K562 (cell line): ENCODE results near the gene MYLIP. TPM values are rescaled to one million over a fixed set of nuclear protein-coding genes. Genes with fewer than 3 reads are reported as not detected.

Experiments
- CC2D1A ChIP-seq: fragments of 450-650 bp; IDR thresholded peaks from 2 replicates; pipeline ENCODE4 v1.6.1; 2017; ENCODE audit warnings: mild to moderate bottlenecking
- EGR1 ChIP-seq: fragments of 450-650 bp; conservative IDR thresholded peaks from 2 replicates; pipeline ENCODE4 v1.6.1; 2017; ENCODE audit warnings: mild to moderate bottlenecking
- ETS2 ChIP-seq: IDR thresholded peaks from 2 replicates; pipeline ENCODE4 v1.6.1; 2016; ENCODE audit warnings: borderline replicate concordance, missing genetic modification characterization, mild to moderate bottlenecking, moderate library complexity, missing compliant biosample characterization; ENCODE audit not compliant: poor library complexity, severe bottlenecking
- FOSL1 ChIP-seq: fragments of 200-800 bp; sonication (Bioruptor generic); conservative IDR thresholded peaks from 2 replicates; pipeline ENCODE4 v1.6.1; 2016; ENCODE audit warnings: missing genetic modification characterization, missing compliant biosample characterization
- GTF2A2 ChIP-seq: IDR thresholded peaks from 2 replicates; pipeline ENCODE4 v1.6.1; 2016; ENCODE audit warnings: mild to moderate bottlenecking, missing genetic modification characterization, missing compliant biosample characterization
- HMGN3 ChIP-seq: IDR thresholded peaks from 2 replicates; pipeline ENCODE4 v1.6.1; 2011; ENCODE audit warnings: borderline replicate concordance, low read depth, mild to moderate bottlenecking, mixed read lengths, low read length; ENCODE audit not compliant: insufficient read length; ENCODE audit errors: extremely low read depth
- MEF2A ChIP-seq: IDR thresholded peaks from 2 replicates; pipeline ENCODE4 v1.6.1; 2011; ENCODE audit warnings: low read depth, mild to moderate bottlenecking, low read length, moderate library complexity; ENCODE audit not compliant: control insufficient read depth
- MEF2D ChIP-seq: conservative IDR thresholded peaks from 2 replicates; pipeline ENCODE4 v1.6.1; 2016; ENCODE audit warnings: low read depth, missing genetic modification characterization, missing compliant biosample characterization
- MTA3 ChIP-seq: fragments of 450-650 bp; formaldehyde crosslinking; IDR thresholded peaks from 2 replicates; pipeline ENCODE4 v1.6.1; 2017; ENCODE audit warnings: mild to moderate bottlenecking, borderline replicate concordance
- MYC ChIP-seq, 2 experiments: fragments of 250-450 bp in 1 of 2; sonication (Bioruptor Pico) in 1 of 2; IDR thresholded peaks; 2 replicates each; pipeline versions ENCODE4 v1.5.1 to v1.6.1; 2012 to 2021; ENCODE audit warnings: low read depth in 2 of 2, borderline replicate concordance in 1 of 2, improper control_type of control experiment in 1 of 2, low read length in 1 of 2, mild to moderate bottlenecking in 1 of 2, moderate library complexity in 1 of 2
- NFIC ChIP-seq: fragments of 450-650 bp; IDR thresholded peaks from 2 replicates; pipeline ENCODE4 v1.6.1; 2017; ENCODE audit warnings: mild to moderate bottlenecking, inconsistent platforms
- SREBF1 ChIP-seq: fragments of 150-350 bp; IDR thresholded peaks from 2 replicates; pipeline ENCODE4 v1.6.1; 2014; ENCODE audit warnings: antibody characterized with exemption, low read depth, low read length, borderline replicate concordance
- TAF15 ChIP-seq: fragments of 200-400 bp; formaldehyde crosslinking; IDR thresholded peaks from 2 replicates; pipeline ENCODE4 v1.6.1; 2017; ENCODE audit warnings: mild to moderate bottlenecking, low read depth, low read length, moderate library complexity
- TGIF2 ChIP-seq: sonication (generic); formaldehyde crosslinking; IDR thresholded peaks from 2 replicates; pipeline ENCODE4 v1.8.1; 2022; ENCODE audit warnings: mild to moderate bottlenecking, missing genetic modification reagents, moderate library complexity
- ZNF507 ChIP-seq: conservative IDR thresholded peaks from 2 replicates; pipeline ENCODE4 v1.6.1; 2017; ENCODE audit warnings: missing genetic modification characterization, missing compliant biosample characterization
- polyA plus RNA-seq, 8 experiments: library from polyadenylated mRNA; depleted of rRNA in 4 of 8; stranded (reverse) in 5 of 8; unstranded in 3 of 8; fragments of >200 nt; fragmentation: Nextera tagmentation in 2 of 8; fragmentation: Illumina TruSeq in 1 of 8; extraction: Ambion mirVana in 2 of 8; extraction: Trizol in 1 of 8; gene quantifications; 2 replicates each; pipeline versions ENCODE4 v1.2.1 to v1.2.3, GENCODE V29; 2011 to 2014; ENCODE audit warnings: inconsistent platforms in 1 of 8, missing spikeins in 1 of 8
- total RNA-seq, 7 experiments: library from RNA; depleted of rRNA in 6 of 7; stranded (reverse); fragments of >200 nt in 6 of 7; fragmentation: Illumina TruSeq in 2 of 7; extraction: Trizol in 2 of 7; gene quantifications; 2 replicates each; pipeline versions ENCODE4 v1.2.1 to v1.2.3, GENCODE V29; 2011 to 2021; ENCODE audit warnings: low replicate concordance in 1 of 7
- TF ChIP-seq, protein P1 (sequence below): fragments of 250-450 bp; sonication (Bioruptor Pico); IDR thresholded peaks from 2 replicates; pipeline ENCODE4 v1.4.0; 2020; ENCODE audit warnings: borderline replicate concordance
- TF ChIP-seq, protein P2 (sequence below): sonication (generic); formaldehyde crosslinking; IDR thresholded peaks from 2 replicates; pipeline ENCODE4 v1.8.1; 2023; ENCODE audit warnings: mild to moderate bottlenecking, missing genetic modification reagents
- TF ChIP-seq, protein P3 (sequence below), 2 experiments: fragments of 450-650 bp; conservative IDR thresholded peaks; 2 replicates each; pipeline ENCODE4 v1.6.1; 2017; ENCODE audit warnings: mild to moderate bottlenecking in 2 of 2, moderate library complexity in 2 of 2
- TF ChIP-seq, protein P4 (sequence below), 2 experiments: fragments of 250-450 bp in 1 of 2; fragments of 450-650 bp in 1 of 2; sonication (Bioruptor Pico) in 1 of 2; IDR thresholded peaks; 2 replicates each; pipeline versions ENCODE4 v1.6.1 to v1.8.0; 2016 to 2021; ENCODE audit warnings: mild to moderate bottlenecking in 2 of 2, moderate library complexity in 2 of 2, missing compliant biosample characterization in 1 of 2, missing genetic modification characterization in 1 of 2
- TF ChIP-seq, protein P5 (sequence below): fragments of 450-650 bp; formaldehyde crosslinking; conservative IDR thresholded peaks from 2 replicates; pipeline ENCODE4 v1.4.0; 2022; ENCODE audit warnings: mild to moderate bottlenecking, missing genetic modification characterization

MYLIP gene
- total and polyA plus RNA-seq, 9 of the 15 experiments (the other 6 are each of a cell fraction or from before 2014, with no cell fraction given): 10.8 to 43.5 (median 31.5) TPM

DNA sequence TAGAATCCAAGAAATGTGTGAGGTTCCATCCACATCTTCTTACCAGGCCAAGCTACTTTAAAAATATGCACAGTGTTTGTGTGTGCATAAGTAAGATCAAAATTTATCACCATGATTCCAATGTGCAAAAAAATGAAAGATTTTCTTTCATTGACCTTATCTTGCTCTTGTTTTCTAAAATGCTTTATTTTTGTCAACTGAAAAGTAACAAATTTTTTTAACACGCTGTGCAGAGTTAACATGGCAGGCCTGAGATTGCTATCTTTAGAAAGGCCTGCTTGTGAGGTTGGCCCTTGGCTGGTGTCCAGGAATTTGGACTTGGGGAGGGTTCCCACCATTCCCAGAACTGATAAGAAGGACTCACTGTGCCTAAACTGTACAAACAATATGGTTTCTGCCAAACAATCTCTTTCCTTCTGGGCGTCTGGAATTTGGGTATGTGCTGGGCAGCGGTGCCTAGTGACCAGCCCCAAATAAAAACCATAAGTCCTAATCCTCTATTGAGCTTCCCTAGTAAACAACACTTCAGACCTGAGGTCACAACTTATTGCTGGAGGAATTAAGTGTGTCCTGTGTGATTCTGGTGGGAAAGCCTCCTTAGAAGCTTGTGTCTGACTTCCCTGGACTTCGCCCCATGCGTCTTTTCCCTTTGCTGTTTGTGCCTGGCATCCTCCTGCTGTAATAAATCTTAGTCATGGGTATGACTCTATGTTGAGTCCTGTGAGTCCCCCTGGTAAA lies 19.8 kb upstream of the MYLIP start (continued):
- TF ChIP-seq, protein P1, sequence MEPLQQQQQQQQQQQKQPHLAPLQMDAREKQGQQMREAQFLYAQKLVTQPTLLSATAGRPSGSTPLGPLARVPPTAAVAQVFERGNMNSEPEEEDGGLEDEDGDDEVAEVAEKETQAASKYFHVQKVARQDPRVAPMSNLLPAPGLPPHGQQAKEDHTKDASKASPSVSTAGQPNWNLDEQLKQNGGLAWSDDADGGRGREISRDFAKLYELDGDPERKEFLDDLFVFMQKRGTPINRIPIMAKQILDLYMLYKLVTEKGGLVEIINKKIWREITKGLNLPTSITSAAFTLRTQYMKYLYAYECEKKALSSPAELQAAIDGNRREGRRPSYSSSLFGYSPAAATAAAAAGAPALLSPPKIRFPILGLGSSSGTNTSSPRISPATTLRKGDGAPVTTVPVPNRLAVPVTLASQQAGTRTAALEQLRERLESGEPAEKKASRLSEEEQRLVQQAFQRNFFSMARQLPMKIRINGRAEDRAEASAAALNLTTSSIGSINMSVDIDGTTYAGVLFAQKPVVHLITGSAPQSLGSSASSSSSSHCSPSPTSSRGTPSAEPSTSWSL: no peak
- TF ChIP-seq FOSL1 (tag): peak; percentile 53; the same call in 1 of the 2 replicates
- peak; percentile 89; the same call in 1 of the 2 replicates for TF ChIP-seq MTA3
- no peak for TF ChIP-seq TGIF2 (CRISPR knock-in tag)
- TF ChIP-seq, protein P2, sequence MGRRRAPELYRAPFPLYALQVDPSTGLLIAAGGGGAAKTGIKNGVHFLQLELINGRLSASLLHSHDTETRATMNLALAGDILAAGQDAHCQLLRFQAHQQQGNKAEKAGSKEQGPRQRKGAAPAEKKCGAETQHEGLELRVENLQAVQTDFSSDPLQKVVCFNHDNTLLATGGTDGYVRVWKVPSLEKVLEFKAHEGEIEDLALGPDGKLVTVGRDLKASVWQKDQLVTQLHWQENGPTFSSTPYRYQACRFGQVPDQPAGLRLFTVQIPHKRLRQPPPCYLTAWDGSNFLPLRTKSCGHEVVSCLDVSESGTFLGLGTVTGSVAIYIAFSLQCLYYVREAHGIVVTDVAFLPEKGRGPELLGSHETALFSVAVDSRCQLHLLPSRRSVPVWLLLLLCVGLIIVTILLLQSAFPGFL (CRISPR knock-in tag): 0 out of 2 replicates have a peak, but pooled peaks have one; percentile 51
- TF ChIP-seq CC2D1A: no peak
- TF ChIP-seq, protein P3, sequence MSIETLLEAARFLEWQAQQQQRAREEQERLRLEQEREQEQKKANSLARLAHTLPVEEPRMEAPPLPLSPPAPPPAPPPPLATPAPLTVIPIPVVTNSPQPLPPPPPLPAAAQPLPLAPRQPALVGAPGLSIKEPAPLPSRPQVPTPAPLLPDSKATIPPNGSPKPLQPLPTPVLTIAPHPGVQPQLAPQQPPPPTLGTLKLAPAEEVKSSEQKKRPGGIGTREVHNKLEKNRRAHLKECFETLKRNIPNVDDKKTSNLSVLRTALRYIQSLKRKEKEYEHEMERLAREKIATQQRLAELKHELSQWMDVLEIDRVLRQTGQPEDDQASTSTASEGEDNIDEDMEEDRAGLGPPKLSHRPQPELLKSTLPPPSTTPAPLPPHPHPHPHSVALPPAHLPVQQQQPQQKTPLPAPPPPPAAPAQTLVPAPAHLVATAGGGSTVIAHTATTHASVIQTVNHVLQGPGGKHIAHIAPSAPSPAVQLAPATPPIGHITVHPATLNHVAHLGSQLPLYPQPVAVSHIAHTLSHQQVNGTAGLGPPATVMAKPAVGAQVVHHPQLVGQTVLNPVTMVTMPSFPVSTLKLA (conservative IDR thresholded peaks at IDR 0.05): peak; percentile 22 to 35; a peak in 3 of 4 replicates
- no peak for TF ChIP-seq ETS2 (tag)
- TF ChIP-seq EGR1: no peak
- TF ChIP-seq MEF2D: peak; percentile 75; the same call in 1 of the 2 replicates
- TF ChIP-seq HMGN3: no peak
- TF ChIP-seq GTF2A2 (tag): no peak
- peak; percentile 99 for TF ChIP-seq NFIC
- TF ChIP-seq SREBF1: no peak
- TF ChIP-seq MYC (IDR thresholded peaks at IDR 0.05; ENCODE audit: low read depth, low read length): peak; percentile 74
- peak; percentile 17; the same call in 1 of the 2 replicates for TF ChIP-seq MYC (CRISPR knock-in tag; IDR thresholded peaks at IDR 0.05; ENCODE audit: borderline replicate concordance, low read depth)
- no peak for TF ChIP-seq ZNF507 (tag)
- no peak for TF ChIP-seq TAF15
- TF ChIP-seq, protein P4, sequence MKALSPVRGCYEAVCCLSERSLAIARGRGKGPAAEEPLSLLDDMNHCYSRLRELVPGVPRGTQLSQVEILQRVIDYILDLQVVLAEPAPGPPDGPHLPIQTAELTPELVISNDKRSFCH (CRISPR knock-in tag; IDR thresholded peaks at IDR 0.05): no peak
- TF ChIP-seq, protein P4 (tag; IDR thresholded peaks at IDR 0.05): peak; percentile 82
- TF ChIP-seq MEF2A: no peak
- TF ChIP-seq, protein P5, sequence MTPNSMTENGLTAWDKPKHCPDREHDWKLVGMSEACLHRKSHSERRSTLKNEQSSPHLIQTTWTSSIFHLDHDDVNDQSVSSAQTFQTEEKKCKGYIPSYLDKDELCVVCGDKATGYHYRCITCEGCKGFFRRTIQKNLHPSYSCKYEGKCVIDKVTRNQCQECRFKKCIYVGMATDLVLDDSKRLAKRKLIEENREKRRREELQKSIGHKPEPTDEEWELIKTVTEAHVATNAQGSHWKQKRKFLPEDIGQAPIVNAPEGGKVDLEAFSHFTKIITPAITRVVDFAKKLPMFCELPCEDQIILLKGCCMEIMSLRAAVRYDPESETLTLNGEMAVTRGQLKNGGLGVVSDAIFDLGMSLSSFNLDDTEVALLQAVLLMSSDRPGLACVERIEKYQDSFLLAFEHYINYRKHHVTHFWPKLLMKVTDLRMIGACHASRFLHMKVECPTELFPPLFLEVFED (CRISPR knock-in tag): no peak
